Stimulated activated CD4-positive, alpha-beta T cell treated with anti-CD3 and anti-CD28 coated beads, Interleukin-1b, Interleukin-23, amount 100 ng/mL, for 4 hours (primary cell): ENCODE measurements around the gene CEND1.
A peak's percentile ranks its signal among the peaks of the same experiment; 100 is the strongest.

Experiments
- DNase-seq, 2 donors: peaks; one replicate each; pipeline ENCODE4 v3.0.0-alpha.2; 2020; ENCODE audit warnings: low read depth in 2 of 2

Gene CEND1

DNA sequence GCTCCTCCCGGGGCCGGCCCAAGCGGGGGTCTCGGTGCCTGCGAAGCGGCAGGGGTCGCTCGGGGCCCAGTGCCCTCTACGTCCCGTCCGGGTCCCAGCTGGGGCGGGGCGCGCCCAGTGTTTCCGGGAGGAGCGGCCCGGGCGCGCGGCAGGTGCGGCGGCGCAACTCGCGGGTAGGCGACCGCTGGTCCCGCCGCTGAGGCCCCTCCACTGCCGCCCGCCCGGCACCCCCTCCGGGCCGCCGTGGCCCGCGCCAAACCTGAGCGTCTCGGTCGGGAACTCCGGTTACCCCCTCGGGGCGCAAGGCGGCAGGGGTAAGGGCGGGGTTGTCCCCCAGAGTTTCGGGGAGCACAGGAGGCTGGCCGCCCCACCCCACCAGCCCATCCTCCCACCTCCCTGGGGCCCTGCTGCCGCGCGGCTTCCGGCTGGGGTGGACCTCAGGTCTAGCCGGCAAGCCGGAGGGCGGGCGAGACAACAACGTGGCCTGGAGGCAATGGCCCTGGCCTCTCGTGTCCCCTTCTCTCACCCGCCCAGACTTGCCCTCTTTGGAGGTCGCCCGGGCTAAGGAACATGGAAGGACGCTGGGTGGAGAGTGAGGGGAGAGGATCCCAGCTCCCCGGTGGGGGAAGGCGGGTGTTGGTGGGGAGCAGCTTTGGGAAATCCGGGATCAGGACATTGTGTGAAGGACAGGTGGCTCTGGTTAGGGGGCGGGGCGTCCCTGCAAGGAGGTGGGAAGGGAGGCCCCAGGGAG lies 37.4 kb upstream of the CEND1 start:
- DNase-seq = no peak

- no peak for DNase-seq
Observed at GRCh38 chr11:826836-827145, 36.9 kb upstream of the CEND1 start.

DNA sequence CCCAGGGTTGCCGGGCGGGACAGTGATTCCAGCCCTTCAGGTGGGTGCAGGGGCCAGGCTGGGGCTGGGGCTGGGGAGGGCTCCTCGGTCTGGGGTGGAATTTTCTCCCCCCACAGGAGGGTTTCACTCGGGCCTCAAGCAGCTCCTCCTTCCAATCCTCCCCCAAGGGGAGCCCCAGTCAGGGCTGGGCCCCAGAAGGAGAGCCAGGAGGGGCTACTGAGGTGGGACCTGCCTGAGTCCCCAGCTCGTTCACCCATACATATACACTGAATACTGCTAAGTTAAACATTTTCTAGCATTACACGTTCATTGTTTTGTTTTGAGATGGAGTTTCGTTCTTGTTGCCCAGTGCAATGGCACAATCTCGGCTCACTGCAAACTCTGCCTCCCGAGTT lies 36.3 kb upstream of the CEND1 start:
- DNase-seq = no peak

DNA sequence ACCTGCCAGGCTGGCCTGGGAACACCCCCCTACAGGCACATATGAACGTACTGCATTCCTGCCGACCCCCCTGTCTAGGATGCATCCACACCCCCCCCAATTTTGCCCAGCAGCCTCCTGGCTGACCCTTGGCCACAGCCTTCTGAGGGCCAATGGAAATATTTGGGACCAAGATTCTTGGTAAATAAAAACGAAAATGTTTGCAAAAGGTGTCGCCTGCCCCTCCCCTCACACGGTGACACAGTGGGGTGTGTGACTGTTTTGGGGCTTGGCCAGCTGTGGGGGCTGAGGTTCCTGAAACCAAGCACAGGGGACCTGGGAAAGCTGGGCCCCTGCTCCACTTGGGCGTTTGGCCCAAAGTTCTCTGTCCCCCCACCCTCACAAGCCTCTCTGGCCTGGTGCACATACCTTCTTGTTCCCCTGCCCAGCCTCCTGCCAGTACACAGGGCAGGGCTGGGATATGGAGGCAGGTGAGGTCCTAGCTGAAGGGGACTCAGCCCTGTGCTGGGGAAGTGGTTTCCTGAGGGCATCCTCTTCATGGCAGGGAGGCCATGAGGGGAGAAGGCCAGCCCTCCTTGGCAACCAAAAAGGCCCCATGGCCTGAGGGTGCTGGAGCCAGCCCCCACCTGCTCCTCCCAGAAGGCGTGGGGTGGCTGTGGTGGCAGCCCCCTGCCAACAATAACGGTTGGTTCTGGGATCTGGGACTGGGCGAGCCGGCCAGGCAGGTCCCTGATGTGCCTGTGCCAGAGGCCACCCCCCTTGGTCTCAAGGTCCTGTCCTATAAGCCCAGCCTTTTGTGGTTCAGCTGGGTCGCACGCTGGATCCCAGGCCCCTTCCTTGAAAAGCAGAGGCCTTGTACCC lies 35.7 kb upstream of the CEND1 start:
- no peak for DNase-seq

DNA sequence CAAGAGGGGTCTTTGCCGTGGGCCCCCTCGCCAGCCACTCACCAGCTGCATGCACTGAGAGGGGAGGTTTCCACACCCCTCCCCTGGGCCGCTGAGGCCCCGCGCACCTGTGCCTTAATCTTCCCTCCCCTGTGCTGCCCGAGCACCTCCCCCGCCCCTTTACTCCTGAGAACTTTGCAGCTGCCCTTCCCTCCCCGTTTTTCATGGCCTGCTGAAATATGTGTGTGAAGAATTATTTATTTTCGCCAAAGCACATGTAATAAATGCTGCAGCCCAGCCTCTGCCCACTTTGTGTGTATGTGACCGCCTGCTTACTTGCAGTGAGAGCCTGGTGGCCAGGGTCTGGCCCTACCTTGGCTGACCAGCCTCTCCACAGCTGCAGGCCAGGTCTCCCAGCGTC lies 35.1 kb upstream of the CEND1 start:
- DNase-seq = no peak

DNA sequence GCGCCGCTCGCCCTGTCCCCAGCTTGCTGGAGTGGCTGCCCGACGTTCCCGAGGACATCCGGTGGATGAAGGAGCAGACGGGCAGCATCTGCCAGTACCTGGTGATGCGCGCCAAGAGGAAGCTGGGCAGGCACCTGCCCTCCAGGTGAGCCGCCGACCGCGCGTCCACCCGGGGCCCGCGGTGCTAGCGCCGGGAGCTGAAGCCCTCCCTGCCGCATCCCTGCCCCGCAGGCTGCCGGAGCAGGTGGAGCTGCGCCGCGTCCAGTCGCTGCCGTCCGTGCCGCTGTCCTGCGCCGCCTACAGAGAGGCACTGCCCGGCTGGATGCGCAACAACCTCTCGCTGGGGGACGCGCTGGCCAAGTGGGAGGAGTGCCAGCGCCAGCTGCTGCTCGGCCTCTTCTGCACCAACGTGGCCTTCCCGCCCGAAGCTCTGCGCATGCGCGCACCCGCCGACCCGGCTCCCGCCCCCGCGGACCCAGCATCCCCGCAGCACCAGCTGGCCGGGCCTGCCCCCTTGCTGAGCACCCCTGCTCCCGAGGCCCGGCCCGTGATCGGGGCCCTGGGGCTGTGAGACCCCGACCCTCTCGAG lies 34.5 kb upstream of the CEND1 start:
- DNase-seq = no peak

DNA sequence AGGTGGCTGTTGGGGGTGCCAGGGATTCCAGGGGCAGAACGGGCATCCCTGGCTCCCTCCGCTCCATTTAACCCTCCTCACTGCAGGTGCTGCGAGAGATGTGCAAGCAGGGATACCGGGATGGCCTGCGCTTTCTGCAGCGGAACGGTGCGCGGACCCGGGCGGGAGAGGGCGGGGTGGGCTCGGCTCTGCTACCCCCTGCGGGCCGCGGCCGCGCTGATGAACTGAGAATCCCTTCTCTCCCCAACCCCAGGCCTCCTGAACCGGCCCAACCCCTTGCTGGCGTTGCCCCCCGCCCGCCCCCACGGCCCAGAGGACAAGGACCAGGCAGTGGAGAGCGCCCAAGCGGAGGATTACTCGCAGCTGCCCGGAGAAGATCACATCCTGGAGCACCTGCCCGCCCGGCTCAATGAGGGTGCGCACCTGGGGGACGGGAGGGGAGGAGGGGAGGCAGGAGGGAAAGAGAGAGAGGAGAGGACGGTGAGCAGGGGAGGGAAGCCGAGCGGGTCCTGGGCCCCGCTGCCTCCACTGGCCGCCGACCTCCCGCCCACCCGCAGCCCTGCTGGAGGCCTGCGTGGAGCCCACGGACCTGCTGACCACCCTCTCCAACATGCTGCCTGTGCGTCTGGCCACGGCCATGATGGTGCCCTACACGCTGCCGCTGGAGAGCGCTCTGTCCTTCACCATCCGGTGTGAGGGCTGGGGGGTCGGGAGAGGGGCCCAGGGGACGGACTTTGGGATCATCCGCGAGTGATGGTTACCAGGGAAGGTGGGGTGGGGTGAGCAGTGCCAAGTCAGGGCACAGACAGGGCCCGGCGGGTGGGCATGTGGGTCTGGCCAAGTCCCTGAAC lies 33.8 kb upstream of the CEND1 start:
- no peak for DNase-seq

DNA sequence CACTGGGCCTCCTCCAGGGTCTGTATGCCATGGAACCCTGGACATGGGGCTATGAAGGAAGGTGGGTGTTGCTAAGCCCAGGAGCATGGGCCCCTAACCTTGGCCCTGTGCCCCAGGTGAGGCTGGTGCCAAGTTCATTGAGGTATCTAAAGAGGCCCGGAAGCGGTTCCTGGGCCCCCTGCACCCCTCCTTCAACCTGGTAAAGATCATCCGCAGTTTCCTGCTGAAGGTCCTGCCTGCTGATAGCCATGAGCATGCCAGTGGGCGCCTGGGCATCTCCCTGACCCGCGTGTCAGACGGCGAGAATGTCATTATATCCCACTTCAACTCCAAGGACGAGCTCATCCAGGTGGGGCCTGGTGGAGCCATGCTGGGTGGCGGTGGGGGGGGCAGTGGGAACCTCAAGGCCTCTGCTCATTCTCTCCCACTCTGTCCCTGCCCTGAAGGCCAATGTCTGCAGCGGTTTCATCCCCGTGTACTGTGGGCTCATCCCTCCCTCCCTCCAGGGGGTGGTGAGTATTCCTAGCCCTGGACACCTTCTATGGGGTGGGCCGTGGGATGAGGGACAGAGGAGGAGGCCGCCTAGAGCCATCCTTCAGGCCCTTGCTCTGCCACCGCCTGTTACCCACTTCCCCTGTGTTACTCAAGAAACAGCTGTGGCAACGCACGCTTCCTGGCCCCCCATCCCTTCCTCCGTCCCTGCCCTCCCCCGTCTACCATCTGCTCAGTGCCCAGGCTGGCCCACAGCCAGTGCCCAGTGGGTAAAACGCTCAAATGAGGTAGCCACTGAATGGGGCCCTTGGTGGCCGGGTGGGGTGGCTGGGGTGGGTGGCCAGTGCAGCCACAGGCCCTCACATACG lies 31.9 kb upstream of the CEND1 start:
- DNase-seq = no peak

DNA sequence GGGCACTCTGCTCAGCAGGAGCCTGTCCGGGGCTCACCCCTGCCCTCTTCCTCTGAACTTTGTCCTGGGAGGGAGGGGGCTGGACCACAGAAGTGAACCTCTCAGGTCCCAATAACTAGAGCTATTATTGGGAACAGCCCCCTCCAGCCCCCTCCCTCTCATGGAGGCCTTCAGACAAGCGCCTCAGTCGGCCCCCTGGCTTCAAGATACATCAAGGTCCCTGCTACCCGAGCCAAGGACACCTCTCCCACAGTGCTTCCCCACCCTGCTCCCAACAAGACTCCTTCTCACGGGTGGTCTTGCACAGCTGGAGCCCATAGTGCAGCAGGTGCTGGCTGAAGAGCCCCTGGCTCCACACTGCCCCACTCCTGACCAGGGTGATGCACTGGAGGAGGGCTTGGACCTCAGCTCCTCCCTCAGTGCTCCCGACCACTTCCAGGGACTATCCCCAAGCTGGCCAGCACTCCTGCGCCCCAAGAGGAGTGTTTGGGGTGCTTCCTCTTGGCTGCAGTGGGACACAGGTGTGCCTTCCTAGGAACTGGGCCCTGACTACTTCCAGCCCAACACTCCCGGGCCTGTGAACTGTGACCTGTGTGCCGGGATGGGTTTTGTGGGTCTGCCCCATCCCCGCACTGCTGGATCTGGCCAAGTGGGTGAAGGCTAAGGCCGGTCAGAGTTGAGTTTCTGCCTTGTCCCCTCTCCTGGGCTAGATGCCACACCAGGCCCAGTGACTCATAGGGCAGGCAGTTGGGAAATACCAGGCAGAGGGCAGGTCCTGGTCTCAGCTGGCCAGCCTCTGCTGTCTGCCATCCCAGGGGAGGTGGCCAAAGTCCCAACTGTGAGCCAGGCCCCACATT lies 31.0 kb upstream of the CEND1 start:
- no peak for DNase-seq

- peak; percentile 78 to 86 for DNase-seq
Observed at GRCh38 chr11:819943-820649, 30.2 kb upstream of the CEND1 start.

- DNase-seq = peak; percentile 91 to 94
Observed at GRCh38 chr11:819129-819931, 29.4 kb upstream of the CEND1 start.

GRCh38 chr11:818396-819128 lies 28.7 kb upstream of the CEND1 start, which contains the start of gene PNPLA2:
Gene PNPLA2 (plus strand): TSS chr11:818914. CDS start chr11:819719, 805 bp downstream.
- no peak for DNase-seq

GRCh38 chr11:816433-816779 lies 26.5 kb upstream of the CEND1 start:
- DNase-seq = no peak

DNA sequence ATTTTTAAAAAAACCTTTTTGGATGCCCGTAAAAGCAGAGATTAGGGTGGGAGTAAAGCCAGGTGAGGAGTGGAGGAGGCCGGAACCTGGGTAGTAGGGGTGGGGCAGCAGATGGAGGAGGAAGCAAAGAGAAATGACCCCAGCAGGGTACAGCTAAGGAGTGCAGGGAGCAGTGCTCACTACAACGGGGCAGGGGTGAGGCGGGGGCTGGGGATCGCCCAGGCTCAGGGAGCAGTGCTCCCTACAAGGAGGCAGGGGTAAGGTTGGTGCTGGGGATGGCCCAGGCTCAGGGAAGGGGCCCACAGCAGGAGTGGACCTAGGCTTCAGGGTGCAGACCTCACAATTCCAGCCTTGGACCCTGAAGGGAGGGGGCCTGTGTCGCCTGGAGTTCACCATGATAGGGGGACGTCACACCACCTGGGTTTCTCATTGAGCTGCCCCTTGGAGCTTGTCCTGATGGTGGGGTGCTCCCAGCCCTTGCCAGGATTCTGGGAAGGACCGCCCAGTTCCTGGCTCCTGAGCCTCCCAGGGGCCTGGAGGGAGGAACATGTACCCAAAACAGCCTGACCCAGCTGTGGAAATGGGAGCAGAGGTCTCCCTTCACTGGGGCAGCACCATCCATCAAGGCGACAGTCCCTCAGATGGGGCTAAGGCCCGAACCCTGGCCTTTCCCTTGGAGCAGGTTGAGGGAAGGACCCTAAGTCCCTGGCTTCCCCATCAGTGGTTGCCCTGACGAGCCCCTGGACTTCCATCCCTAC lies 26.0 kb upstream of the CEND1 start:
- DNase-seq = no peak

DNA sequence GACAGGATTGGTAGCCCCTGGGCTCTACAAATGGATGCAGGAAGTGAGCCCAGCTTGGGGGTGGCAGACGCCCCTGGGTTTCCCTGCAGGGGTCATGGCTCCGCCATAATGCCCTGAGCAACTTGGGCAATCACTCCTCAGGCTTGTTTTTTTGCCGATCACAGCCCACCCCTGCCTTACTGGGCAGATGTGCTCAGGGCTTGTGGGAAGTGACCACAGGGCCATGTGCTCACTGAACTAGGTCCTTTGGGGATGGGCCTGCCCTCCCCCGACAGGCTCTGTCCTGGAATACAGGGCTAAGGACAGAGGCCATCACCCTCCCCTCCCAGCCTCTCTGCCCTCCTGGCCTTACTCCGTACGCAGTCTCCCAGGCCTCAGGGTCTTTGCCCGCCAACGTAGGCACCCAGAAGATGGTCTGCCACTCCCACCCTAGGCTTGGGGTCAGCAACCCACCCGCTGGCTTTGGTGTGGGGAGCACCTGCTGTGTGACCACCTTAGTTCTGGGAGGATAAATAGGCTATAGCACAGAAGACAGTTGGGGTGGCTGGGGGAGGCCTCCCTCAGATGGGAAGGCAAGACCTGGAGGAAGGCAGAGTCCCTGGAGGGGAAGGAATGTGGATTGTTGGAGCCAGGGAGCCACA lies 23.7 kb upstream of the CEND1 start:
- DNase-seq = no peak

- no peak for DNase-seq
Observed at GRCh38 chr11:813072-813455, 23.2 kb upstream of the CEND1 start.

- no peak for DNase-seq
Observed at GRCh38 chr11:812390-812789, 22.5 kb upstream of the CEND1 start.
